HEK293T (cell line): ENCODE measurements around the gene USHBP1.

Experiments
- CTCF ChIA-PET: fragments of 350-600 bp; formaldehyde crosslinking; extraction: SDS; loops from one replicate; lab custom pipeline; 2021; ENCODE audit warnings: antibody characterized with exemption, inconsistent platforms; lab: Yijun Ruan, JAX
- POLR2A ChIA-PET: fragments of 350-600 bp; formaldehyde crosslinking; extraction: SDS; loops from one replicate; lab custom pipeline; 2020; ENCODE audit warnings: antibody characterized with exemption, inconsistent platforms; lab: Yijun Ruan, JAX
- DNase-seq: peaks from one replicate; pipeline ENCODE4 v3.0.0; 2012; ENCODE audit warnings: mixed read lengths; ENCODE audit errors: extremely low spot score
- ARNT ChIP-seq: fragments of 450-650 bp; IDR thresholded peaks from 2 replicates; pipeline ENCODE4 v1.6.1; 2017; ENCODE audit warnings: mild to moderate bottlenecking
- BHLHE40 ChIP-seq: fragments of 450-650 bp; IDR thresholded peaks from 2 replicates; pipeline ENCODE4 v1.6.1; 2016; ENCODE audit warnings: mild to moderate bottlenecking, moderate library complexity, borderline replicate concordance
- CTBP1 ChIP-seq: fragments of 450-650 bp; IDR thresholded peaks from 2 replicates; pipeline ENCODE4 v1.6.1; 2016; ENCODE audit warnings: borderline replicate concordance
- ELF4 ChIP-seq: fragments of 450-650 bp; IDR thresholded peaks from 2 replicates; pipeline ENCODE4 v1.6.1; 2017; ENCODE audit warnings: antibody characterized with exemption
- FOXA1 ChIP-seq: fragments of 450-650 bp; IDR thresholded peaks from 2 replicates; pipeline ENCODE4 v1.6.1; 2016; ENCODE audit warnings: mild to moderate bottlenecking
- FOXK2 ChIP-seq: fragments of 450-650 bp; IDR thresholded peaks from 2 replicates; pipeline ENCODE4 v1.6.1; 2016; ENCODE audit warnings: mild to moderate bottlenecking
- FOXM1 ChIP-seq: fragments of 450-650 bp; IDR thresholded peaks from 2 replicates; pipeline ENCODE4 v1.6.1; 2017; ENCODE audit warnings: mild to moderate bottlenecking, borderline replicate concordance
- HDGF ChIP-seq: fragments of 450-650 bp; IDR thresholded peaks from 2 replicates; pipeline ENCODE4 v1.6.1; 2017; ENCODE audit warnings: antibody characterized with exemption, borderline replicate concordance
- L3MBTL2 ChIP-seq: fragments of 450-650 bp; conservative IDR thresholded peaks from 2 replicates; pipeline ENCODE4 v1.6.1; 2016; ENCODE audit warnings: mild to moderate bottlenecking
- LEF1 ChIP-seq: fragments of 450-650 bp; IDR thresholded peaks from 2 replicates; pipeline ENCODE4 v1.6.1; 2017; ENCODE audit warnings: mild to moderate bottlenecking, borderline replicate concordance
- NFRKB ChIP-seq: fragments of 450-650 bp; IDR thresholded peaks from 2 replicates; pipeline ENCODE4 v1.6.1; 2016; ENCODE audit warnings: mild to moderate bottlenecking, moderate library complexity
- SP1 ChIP-seq: fragments of 450-650 bp; IDR thresholded peaks from 2 replicates; pipeline ENCODE4 v1.6.1; 2017
- SUZ12 ChIP-seq: fragments of 450-650 bp; IDR thresholded peaks from 2 replicates; pipeline ENCODE4 v1.6.1; 2016; ENCODE audit warnings: mild to moderate bottlenecking
- TARDBP ChIP-seq: fragments of 450-650 bp; IDR thresholded peaks from 2 replicates; pipeline ENCODE4 v1.6.1; 2016
- ZNF384 ChIP-seq: fragments of 450-650 bp; IDR thresholded peaks from 2 replicates; pipeline ENCODE4 v1.6.1; 2016
- TF ChIP-seq, protein P1 (sequence below): fragments of 450-650 bp; IDR thresholded peaks from 2 replicates; pipeline ENCODE4 v1.6.1; 2016

USHBP1 gene

DNA sequence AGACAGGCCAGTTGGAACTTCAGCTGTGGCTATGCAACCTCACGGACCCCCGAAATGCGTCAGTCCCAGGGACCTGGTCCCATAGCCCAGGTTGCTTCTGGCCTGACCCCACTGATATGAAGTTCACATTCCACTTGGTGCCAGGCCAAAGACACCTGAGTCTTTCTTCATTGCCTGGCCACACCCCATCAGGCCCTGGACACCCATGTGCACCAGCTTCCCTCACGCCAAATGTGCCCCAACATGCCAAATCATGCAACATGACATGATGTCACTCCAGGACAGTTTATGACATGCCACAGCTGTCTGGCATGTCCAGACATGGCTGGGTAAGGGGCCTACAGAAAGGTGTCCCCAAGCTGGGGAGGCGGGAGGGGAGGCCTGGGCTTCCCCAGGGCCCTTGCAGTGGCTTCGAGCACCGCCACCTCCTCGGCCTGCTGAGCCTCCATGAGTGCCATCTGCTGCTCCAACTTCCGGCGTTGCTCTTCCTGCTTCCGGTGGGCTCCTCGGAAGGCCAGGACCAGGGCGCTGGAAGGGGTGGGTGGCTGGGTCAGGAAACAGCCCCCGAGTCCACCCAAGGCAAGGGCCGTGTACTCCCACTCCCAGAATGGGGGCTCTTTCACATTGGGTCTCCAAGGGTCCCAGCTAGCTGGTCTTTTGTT lies 14.5 kb downstream of the USHBP1 start:
- ChIA-PET POLR2A (interaction anchor here (0.9 to 2.8 kb wide), 6 partner anchors 9 to 34 kb away, joined by 3 to 11 read pairs (median 5); partner anchors contain the start of genes BABAM1, OCEL1 and USE1), CTCF (interaction anchor here (0.6 to 1.4 kb wide), 3 partner anchors 11 to 28 kb away, joined by 3 to 9 read pairs (median 5); no protein-coding TSS in a partner anchor)
- no peak for DNase-seq
- no peak for TF ChIP-seq TARDBP
- no peak for TF ChIP-seq SP1
- no peak for TF ChIP-seq BHLHE40
- no peak for TF ChIP-seq SUZ12
- no peak for TF ChIP-seq ELF4
- no peak for TF ChIP-seq HDGF
- TF ChIP-seq, protein P1, sequence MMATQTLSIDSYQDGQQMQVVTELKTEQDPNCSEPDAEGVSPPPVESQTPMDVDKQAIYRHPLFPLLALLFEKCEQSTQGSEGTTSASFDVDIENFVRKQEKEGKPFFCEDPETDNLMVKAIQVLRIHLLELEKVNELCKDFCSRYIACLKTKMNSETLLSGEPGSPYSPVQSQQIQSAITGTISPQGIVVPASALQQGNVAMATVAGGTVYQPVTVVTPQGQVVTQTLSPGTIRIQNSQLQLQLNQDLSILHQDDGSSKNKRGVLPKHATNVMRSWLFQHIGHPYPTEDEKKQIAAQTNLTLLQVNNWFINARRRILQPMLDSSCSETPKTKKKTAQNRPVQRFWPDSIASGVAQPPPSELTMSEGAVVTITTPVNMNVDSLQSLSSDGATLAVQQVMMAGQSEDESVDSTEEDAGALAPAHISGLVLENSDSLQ: no peak
- no peak for TF ChIP-seq FOXK2
- no peak for TF ChIP-seq FOXA1
- TF ChIP-seq L3MBTL2: no peak

DNA sequence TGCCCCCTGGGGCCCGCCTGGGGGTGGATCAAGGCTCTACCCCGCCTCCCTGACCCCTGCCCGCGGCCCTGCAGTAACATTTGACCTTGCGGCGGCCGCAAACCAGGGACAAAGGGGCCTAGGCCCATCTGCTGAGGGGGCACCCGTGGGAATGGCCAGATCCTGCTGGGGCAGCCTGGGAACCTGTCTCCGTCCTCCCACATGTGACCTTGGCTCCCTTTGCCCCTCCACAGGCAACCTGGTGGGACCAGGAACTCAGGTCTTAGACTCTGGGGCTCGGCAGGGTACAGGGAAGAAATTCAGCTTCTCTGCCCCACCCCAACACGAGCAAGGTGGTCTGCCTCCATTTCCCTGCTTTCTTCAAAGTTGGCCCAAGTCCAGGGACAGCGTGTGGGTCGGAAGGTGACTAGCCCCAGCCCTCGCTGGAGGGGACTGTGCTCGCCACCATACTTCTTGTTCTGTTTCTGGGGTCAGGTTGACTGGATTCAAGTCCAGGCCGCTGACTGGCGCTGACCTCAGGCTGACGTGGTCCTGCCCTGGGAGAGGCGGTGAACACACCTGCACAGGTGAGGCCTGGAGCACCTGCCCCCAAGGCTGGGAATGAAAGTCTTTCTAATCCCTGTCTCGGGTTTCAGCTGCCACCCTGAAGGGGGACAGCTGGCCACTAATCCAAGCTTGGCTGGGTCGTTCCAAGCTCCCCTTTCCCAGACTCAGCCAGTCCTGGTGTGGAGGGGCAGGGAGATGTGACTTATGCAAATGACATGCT lies 16.4 kb downstream of the USHBP1 start:
- TF ChIP-seq SP1 (no peak), NFRKB (no peak), L3MBTL2 (no peak), SUZ12 (no peak), LEF1 (no peak), FOXA1 (no peak), HDGF (no peak), ELF4 (no peak), BHLHE40 (no peak), CTBP1 (no peak)
- TF ChIP-seq, protein P1: no peak
- ChIA-PET POLR2A (interaction anchor here (1.1 to 2.8 kb wide), 7 partner anchors 9 to 33 kb away, joined by 3 to 11 read pairs (median 5); partner anchors contain the start of genes BABAM1, OCEL1 and USE1), CTCF (interaction anchor here (1.4 to 1.5 kb wide), 2 partner anchors 12 to 18 kb away, joined by 5 to 7 read pairs; no protein-coding TSS in a partner anchor)
- no peak for DNase-seq

DNA sequence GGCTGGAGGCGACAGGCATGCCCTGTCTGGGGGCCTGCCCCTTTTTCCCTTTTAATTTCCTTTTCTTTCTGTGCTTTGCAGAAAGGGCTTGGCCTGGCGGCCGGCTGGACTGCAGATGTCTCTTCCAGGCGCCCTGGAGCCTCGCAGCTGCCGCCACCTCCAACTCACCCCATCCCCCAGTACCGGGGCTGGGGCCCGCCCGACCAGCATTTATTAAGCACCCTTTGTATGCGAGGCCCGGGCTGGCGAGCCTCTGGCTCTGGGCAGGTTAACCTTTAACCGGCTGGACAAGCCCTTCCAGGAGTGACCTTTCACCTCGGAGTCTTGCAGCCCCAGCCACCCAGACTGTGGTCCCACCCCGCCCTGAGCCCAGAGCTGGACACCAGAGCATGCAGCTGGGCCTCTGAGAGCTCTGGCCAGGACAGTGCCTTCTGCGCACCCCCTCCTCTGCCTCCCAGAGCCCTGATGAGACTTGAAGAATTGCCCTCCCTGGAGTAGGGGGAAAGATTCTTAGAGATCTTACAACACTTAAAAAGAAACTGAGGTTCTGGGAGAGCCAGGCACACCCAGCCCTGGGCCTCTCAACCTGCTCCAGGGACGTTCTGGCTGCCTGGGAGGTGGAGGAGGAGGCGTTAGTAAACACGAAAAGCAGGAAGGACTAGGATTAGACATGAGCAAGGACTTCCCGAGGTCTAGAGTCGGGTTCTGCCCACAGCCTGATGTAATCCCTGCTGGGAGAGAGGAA lies 17.7 kb downstream of the USHBP1 start:
- DNase-seq: no peak
- CTCF ChIA-PET: no interaction called here
- POLR2A ChIA-PET: no interaction called here
- no peak for TF ChIP-seq SUZ12
- no peak for TF ChIP-seq ELF4
- TF ChIP-seq NFRKB: no peak
- TF ChIP-seq HDGF: no peak
- no peak for TF ChIP-seq L3MBTL2
- no peak for TF ChIP-seq CTBP1
- TF ChIP-seq SP1: no peak
- no peak for TF ChIP-seq BHLHE40
- TF ChIP-seq, protein P1: no peak
- no peak for TF ChIP-seq FOXK2
- TF ChIP-seq ZNF384: no peak
- TF ChIP-seq FOXA1: no peak
- TF ChIP-seq ARNT: no peak
- TF ChIP-seq LEF1: no peak

DNA sequence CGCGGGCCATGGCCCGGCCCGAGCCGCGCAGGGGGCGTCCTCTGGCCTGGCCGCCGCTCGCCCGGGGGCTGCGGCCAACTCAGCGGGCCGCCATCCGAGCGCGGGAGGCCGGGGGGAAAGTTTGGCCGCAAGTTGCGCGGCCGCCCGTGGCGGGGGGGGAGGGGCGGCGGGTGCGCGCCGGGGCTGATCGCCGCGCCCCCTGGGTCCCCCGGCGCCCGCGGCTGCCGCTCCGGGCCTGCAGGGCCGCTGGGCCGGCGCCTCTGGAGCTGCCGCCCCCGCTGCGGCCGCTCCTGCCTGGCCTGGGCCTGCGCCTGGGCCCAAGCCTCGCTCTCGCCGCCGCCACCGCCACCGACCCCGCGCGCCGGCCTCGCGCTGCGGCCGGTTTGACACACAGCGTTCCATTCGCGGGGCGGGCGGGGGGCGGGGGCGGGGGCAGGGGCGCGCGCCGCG lies 19.0 kb downstream of the USHBP1 start, which contains the start of gene NR2F6:
Gene NR2F6 (minus strand): TSS at position 385 of the 450 bp plus-strand sequence. CDS start 699 bp downstream, outside the sequence.
- POLR2A ChIA-PET: no interaction called here
- CTCF ChIA-PET: no interaction called here
- TF ChIP-seq, protein P1: no peak
- TF ChIP-seq SP1 (no peak), NFRKB (no peak), HDGF (no peak), FOXM1 (no peak), FOXK2 (no peak)
- DNase-seq: no peak
